ENCODE measurements around the gene ELAVL1.

Gene ELAVL1

GRCh38 chr19:7912697-7913564, 92.5 kb downstream of the ELAVL1 start:
- no peak for DNase-seq (ENCODE audit: low read depth in 2 of 2)

- no peak for DNase-seq (ENCODE audit: low read depth in 2 of 2)
Measured at GRCh38 chr19:7912144-7912696, 93.2 kb downstream of the ELAVL1 start.

GRCh38 chr19:7911508-7912143, 93.8 kb downstream of the ELAVL1 start:
- DNase-seq (ENCODE audit: low read depth in 2 of 2) = no peak

DNA sequence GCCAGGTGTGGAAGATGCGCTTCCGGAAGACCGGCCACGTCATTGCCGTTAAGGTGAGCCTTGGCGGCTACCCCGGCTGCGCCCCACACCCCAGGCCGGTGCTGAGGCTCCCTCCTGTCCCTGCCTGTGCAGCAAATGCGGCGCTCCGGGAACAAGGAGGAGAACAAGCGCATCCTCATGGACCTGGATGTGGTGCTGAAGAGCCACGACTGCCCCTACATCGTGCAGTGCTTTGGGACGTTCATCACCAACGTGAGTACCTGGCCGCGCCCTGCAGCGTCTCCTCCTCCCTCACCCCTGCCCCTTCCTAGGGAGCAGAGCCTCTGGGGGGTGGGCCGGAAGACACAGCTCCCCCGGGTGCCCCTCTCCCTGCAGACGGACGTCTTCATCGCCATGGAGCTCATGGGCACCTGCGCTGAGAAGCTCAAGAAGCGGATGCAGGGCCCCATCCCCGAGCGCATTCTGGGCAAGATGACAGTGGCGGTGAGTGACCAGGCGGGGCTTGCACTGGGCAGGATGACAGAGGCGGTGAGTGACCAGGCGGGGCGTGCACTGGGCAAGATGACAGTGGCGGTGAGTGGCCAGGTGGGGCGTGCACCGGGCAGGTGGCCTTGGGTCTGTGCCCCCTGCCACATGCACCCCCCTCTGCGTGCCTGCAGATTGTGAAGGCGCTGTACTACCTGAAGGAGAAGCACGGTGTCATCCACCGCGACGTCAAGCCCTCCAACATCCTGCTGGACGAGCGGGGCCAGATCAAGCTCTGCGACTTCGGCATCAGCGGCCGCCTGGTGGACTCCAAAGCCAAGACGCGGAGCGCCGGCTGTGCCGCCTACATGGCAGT, 94.9 kb downstream of the ELAVL1 start:
- DNase-seq (ENCODE audit: low read depth in 2 of 2) = no peak

DNA sequence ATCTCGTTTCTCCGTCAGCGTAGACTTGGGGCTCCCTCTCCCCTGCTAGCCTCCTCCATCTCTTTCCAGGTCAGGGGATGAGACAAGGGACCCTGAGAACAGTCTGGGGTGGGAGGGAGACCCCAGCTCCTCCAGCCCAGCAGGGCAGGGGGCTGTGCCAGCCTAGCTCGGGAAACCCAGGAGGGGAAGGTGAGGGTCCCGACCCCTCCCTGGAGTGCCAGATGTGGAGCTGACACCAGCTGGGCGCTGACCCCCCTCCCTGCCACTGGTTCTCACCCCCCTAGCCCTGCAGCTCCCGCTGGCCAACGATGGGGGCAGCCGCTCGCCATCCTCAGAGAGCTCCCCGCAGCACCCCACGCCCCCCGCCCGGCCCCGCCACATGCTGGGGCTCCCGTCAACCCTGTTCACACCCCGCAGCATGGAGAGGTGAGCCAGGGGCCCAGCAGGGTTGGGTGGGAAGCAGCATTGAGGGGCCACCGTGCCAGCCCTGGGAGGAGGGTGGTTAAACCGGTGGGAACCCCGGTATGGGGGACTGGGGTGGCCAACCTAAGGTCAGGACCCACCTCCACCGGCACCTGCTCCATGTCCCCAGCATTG, 95.9 kb downstream of the ELAVL1 start:
- no peak for DNase-seq (ENCODE audit: low read depth in 2 of 2)

DNA sequence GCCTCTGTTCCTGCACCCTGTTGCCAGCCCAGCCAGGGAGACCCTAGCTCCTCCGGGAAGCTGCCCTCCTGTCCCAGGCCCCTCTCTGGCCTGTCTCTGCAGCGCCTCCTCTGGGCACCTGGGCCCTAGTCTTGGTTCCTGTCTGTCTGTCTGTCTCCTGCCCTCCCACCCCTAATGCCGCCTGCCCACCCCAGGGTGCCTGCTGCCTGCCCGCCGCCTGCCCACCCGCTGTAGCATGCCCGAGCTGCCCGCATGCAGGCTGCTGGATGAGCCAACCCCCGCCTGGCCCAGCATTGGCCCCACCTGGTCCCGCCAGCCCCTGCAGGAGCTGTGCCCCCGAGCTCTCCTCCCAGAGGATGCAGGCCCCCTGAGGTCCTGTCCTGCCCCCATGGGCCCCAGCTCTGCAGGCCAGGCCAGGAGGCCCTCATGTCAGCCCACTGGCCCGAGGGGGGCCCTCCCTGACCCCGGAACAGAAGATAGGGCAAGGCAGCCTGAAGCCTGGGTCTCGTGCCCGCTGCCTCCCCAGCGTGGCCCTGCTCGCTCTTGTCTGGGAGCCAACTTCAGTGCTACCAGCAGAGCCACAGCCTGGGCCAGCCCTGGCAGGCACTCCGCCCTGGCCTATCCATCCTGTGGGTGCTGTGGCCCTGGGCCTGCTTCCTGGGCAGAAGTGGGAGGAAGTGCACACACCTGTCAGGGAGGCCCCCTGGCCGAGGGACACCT, 96.5 kb downstream of the ELAVL1 start:
- no peak for DNase-seq (ENCODE audit: low read depth in 2 of 2)

All from stimulated activated CD4-positive, alpha-beta T cell treated with anti-CD3 and anti-CD28 coated beads, Interleukin-4, amount 100 ng/mL, for 48 hours (primary cell).